H9 (cell line): Measurements from ENCODE around the gene PCDH10. TPM values are rescaled to one million over a fixed set of nuclear protein-coding genes. Genes with fewer than 3 reads are reported as not detected.

Experiments
- DNase-seq: peaks from one replicate; pipeline ENCODE4 v3.0.0-alpha.2; 2017
- H2AFZ ChIP-seq: one replicate; pipeline ENCODE4 v1.6.1; 2013; ENCODE audit warnings: mild to moderate bottlenecking, low read length, control low read depth, moderate library complexity
- H2AK5ac ChIP-seq: 2 replicates; pipeline ENCODE4 v1.6.1; 2013; ENCODE audit warnings: low read length, control low read depth, mixed read lengths; ENCODE audit not compliant: insufficient read length
- H2BK120ac ChIP-seq: one replicate; pipeline ENCODE4 v1.6.1; 2013; ENCODE audit warnings: low read depth, mild to moderate bottlenecking, low read length, control low read depth, inconsistent platforms; ENCODE audit not compliant: poor library complexity, severe bottlenecking
- H2BK12ac ChIP-seq: 2 replicates; pipeline ENCODE4 v1.6.1; 2013; ENCODE audit warnings: low read length, control low read depth, mixed read lengths, low read depth; ENCODE audit not compliant: insufficient read length
- H2BK15ac ChIP-seq: 2 replicates; pipeline ENCODE4 v1.6.1; 2013; ENCODE audit warnings: low read depth, low read length, control low read depth
- H2BK20ac ChIP-seq: one replicate; pipeline ENCODE4 v1.6.1; 2013; ENCODE audit warnings: low read depth, mild to moderate bottlenecking, low read length, control low read depth, inconsistent platforms; ENCODE audit not compliant: poor library complexity, severe bottlenecking
- H2BK5ac ChIP-seq: 2 replicates; pipeline ENCODE4 v1.6.1; 2013; ENCODE audit warnings: low read length, control low read depth, mixed read lengths; ENCODE audit not compliant: insufficient read length
- H3K14ac ChIP-seq: 2 replicates; pipeline ENCODE4 v1.6.1; 2013; ENCODE audit warnings: low read length, control low read depth; ENCODE audit not compliant: insufficient read depth
- H3K18ac ChIP-seq: 2 replicates; pipeline ENCODE4 v1.6.1; 2013; ENCODE audit warnings: low read depth, mild to moderate bottlenecking, mixed read lengths, low read length, control low read depth; ENCODE audit not compliant: insufficient read length
- H3K23ac ChIP-seq: 2 replicates; pipeline ENCODE4 v1.6.1; 2013; ENCODE audit warnings: low read length, control low read depth, mixed read lengths, low read depth; ENCODE audit not compliant: insufficient read length
- H3K23me2 ChIP-seq: 2 replicates; pipeline ENCODE4 v1.6.1; 2013; ENCODE audit warnings: low read depth, mild to moderate bottlenecking, mixed read lengths, low read length, control low read depth; ENCODE audit not compliant: insufficient read length, poor library complexity, severe bottlenecking
- H3K27ac ChIP-seq: 2 replicates; pipeline ENCODE4 v1.5.1; 2013; ENCODE audit warnings: low read length, control low read depth, mixed read lengths, low read depth; ENCODE audit not compliant: insufficient read length
- H3K27me3 ChIP-seq: 2 replicates; pipeline ENCODE4 v1.6.1; 2013; ENCODE audit warnings: low read length, control low read depth, inconsistent platforms; ENCODE audit not compliant: insufficient read depth
- H3K4ac ChIP-seq: 2 replicates; pipeline ENCODE4 v1.6.1; 2013; ENCODE audit warnings: low read depth, mild to moderate bottlenecking, control low read depth, inconsistent platforms, low read length, moderate library complexity
- H3K4me1 ChIP-seq: 2 replicates; pipeline ENCODE4 v1.6.1; 2013; ENCODE audit warnings: low read length, control low read depth, inconsistent platforms; ENCODE audit not compliant: insufficient read depth
- H3K4me2 ChIP-seq: 2 replicates; pipeline ENCODE4 v1.6.1; 2013; ENCODE audit warnings: low read length, control low read depth, mixed read lengths; ENCODE audit not compliant: insufficient read length, insufficient read depth
- H3K56ac ChIP-seq: 2 replicates; pipeline ENCODE4 v1.6.1; 2013; ENCODE audit warnings: low read depth, mild to moderate bottlenecking, mixed read lengths, low read length, control low read depth; ENCODE audit not compliant: insufficient read length
- H3K79me1 ChIP-seq: 2 replicates; pipeline ENCODE4 v1.6.1; 2013; ENCODE audit warnings: low read depth, mild to moderate bottlenecking, moderate library complexity, low read length, control low read depth, inconsistent platforms; ENCODE audit not compliant: insufficient read depth, poor library complexity, severe bottlenecking
- H3K79me2 ChIP-seq: 2 replicates; pipeline ENCODE4 v1.6.1; 2013; ENCODE audit warnings: low read length, control low read depth, inconsistent platforms; ENCODE audit not compliant: insufficient read depth
- H3K9ac ChIP-seq: 2 replicates; pipeline ENCODE4 v1.6.1; 2013; ENCODE audit warnings: low read length, control low read depth, mixed read lengths; ENCODE audit not compliant: insufficient read length; ENCODE audit errors: extremely low read depth
- H3K9me3 ChIP-seq: one replicate; pipeline ENCODE4 v1.6.1; 2013; ENCODE audit warnings: low read depth, low read length, inconsistent platforms; ENCODE audit not compliant: control insufficient read depth
- H3T11ph ChIP-seq: one replicate; pipeline ENCODE4 v1.6.1; 2013; ENCODE audit warnings: mild to moderate bottlenecking, low read length, control low read depth, inconsistent platforms
- H4K20me1 ChIP-seq: one replicate; pipeline ENCODE4 v1.6.1; 2013; ENCODE audit not compliant: control insufficient read depth, insufficient read length, insufficient read depth
- H4K5ac ChIP-seq: 2 replicates; pipeline ENCODE4 v1.6.1; 2013; ENCODE audit warnings: low read depth, mild to moderate bottlenecking, mixed read lengths, low read length, control low read depth; ENCODE audit not compliant: insufficient read length
- H4K8ac ChIP-seq: replicated peaks from 2 replicates; pipeline ENCODE4 v1.6.1; 2013; ENCODE audit warnings: low read length, control low read depth, mixed read lengths, low read depth; ENCODE audit not compliant: insufficient read length
- H4K91ac ChIP-seq: 2 replicates; pipeline ENCODE4 v1.6.1; 2013; ENCODE audit warnings: low read depth, mild to moderate bottlenecking, moderate library complexity, mixed read lengths, low read length, control low read depth; ENCODE audit not compliant: insufficient read length
- H3K27ac Mint-ChIP-seq, 3 experiments: 2 replicates in 2 of 3; 3 replicates in 1 of 3; pipeline ENCODE4 v1.8.0; 2020 to 2021; ENCODE audit warnings: mixed read lengths in 3 of 3, mild to moderate bottlenecking in 1 of 3, moderate library complexity in 1 of 3
- H3K27me3 Mint-ChIP-seq: 2 replicates; pipeline ENCODE4 v1.8.0; 2021; ENCODE audit warnings: low read depth, mild to moderate bottlenecking, moderate library complexity, mixed read lengths
- H3K36me3 Mint-ChIP-seq, 3 experiments: 2 replicates in 2 of 3; 3 replicates in 1 of 3; pipeline ENCODE4 v1.8.0; 2020 to 2021; ENCODE audit warnings: low read depth in 3 of 3, mixed read lengths in 3 of 3; ENCODE audit not compliant: insufficient read depth in 1 of 3
- H3K4me1 Mint-ChIP-seq, 2 experiments: 2 replicates each; pipeline ENCODE4 v1.8.0; 2020; ENCODE audit warnings: mixed read lengths in 2 of 2
- H3K4me3 Mint-ChIP-seq, 2 experiments: 2 replicates in 1 of 2; 3 replicates in 1 of 2; pipeline ENCODE4 v1.8.0; 2020 to 2021; ENCODE audit warnings: mild to moderate bottlenecking in 2 of 2, mixed read lengths in 2 of 2, moderate library complexity in 1 of 2
- H3K9me3 Mint-ChIP-seq, 2 experiments: 2 replicates in 1 of 2; 3 replicates in 1 of 2; pipeline ENCODE4 v1.8.0; 2020; ENCODE audit warnings: mild to moderate bottlenecking in 2 of 2, mixed read lengths in 2 of 2, moderate library complexity in 1 of 2
- total RNA-seq: library from RNA; stranded (reverse); gene quantifications from 2 replicates; pipeline ENCODE4 v1.2.1, GENCODE V29; 2021
- TF ChIP-seq, protein P1 (sequence below): fragments of 200-600 bp; sonication (generic); conservative IDR thresholded peaks from 3 replicates; pipeline ENCODE4 v1.8.0; 2021; ENCODE audit warnings: antibody characterized with exemption, mild to moderate bottlenecking

The PCDH10 gene
- total RNA-seq, 1 experiment from 2014 or later: 8.1 TPM

DNA sequence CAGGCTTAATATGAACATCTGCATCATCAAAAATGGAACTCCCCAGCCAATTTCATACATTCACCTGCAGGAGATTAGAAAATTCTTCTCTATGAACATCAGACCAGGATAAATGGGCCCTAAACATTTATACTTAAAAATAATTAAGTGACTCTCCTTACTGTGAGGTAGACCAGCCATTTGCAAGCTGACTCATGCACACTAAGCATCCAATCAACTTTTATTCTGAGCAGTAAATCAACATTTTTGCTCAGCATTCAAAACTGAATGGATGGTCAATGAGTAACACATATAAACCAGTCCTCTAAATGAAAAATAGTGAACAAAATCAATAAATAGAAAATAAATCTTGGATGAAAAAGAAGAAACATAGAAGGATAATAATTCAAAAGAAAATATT, 19.9 kb upstream of the PCDH10 start:
- Histone ChIP-seq H2BK5ac (no peak overlapping the region), H3K4ac (no peak overlapping the region), H4K8ac (no peak overlapping the region), H4K5ac (no peak overlapping the region), H3K27ac (no peak overlapping the region), H3K18ac (no peak overlapping the region), H2BK20ac (no peak overlapping the region), H2AK5ac (no peak overlapping the region), H4K20me1 (no peaks in the 10 kb centered on the region), H3K14ac (no peak overlapping the region), H2BK15ac (no peak overlapping the region), H3K9me3 (no peaks in the 10 kb centered on the region), H3K79me2 (no peaks in the 10 kb centered on the region), H2BK120ac (no peak overlapping the region), H3T11ph (no peak overlapping the region), H4K91ac (no peak overlapping the region), H2AFZ (no peak overlapping the region), H3K23me2 (no peaks in the 10 kb centered on the region), H3K4me1 (no peaks in the 10 kb centered on the region), H2BK12ac (no peak overlapping the region), H3K79me1 (no peaks in the 10 kb centered on the region), H3K27me3 (no peaks in the 10 kb centered on the region), H3K56ac (no peak overlapping the region), H3K4me2 (no peak overlapping the region), H3K23ac (no peak overlapping the region), H3K9ac (no peak overlapping the region)
- Mint-ChIP-seq H3K4me3 (no peak overlapping the region), H3K27me3 (no peaks in the 10 kb centered on the region), H3K36me3 (peaks cover 0 to 6% (median 0%) of the 10 kb centered on the region in 3 experiments; a peak in 2 of 7 replicates), H3K9me3 (peaks cover 0 to 5% of the 10 kb centered on the region in 2 experiments; a peak in 2 of 5 replicates), H3K4me1 (peaks cover 32 to 36% of the 10 kb centered on the region in 2 experiments), H3K27ac (no peak overlapping the region; a peak in 1 of 7 replicates)
- TF ChIP-seq, protein P1, sequence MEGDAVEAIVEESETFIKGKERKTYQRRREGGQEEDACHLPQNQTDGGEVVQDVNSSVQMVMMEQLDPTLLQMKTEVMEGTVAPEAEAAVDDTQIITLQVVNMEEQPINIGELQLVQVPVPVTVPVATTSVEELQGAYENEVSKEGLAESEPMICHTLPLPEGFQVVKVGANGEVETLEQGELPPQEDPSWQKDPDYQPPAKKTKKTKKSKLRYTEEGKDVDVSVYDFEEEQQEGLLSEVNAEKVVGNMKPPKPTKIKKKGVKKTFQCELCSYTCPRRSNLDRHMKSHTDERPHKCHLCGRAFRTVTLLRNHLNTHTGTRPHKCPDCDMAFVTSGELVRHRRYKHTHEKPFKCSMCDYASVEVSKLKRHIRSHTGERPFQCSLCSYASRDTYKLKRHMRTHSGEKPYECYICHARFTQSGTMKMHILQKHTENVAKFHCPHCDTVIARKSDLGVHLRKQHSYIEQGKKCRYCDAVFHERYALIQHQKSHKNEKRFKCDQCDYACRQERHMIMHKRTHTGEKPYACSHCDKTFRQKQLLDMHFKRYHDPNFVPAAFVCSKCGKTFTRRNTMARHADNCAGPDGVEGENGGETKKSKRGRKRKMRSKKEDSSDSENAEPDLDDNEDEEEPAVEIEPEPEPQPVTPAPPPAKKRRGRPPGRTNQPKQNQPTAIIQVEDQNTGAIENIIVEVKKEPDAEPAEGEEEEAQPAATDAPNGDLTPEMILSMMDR: no peak
- DNase-seq: no peak
